AG09319 (cell line): ENCODE results near the gene TYW3.

Source experiments
- DNase-seq: peaks from one replicate; pipeline ENCODE4 v3.0.0-alpha.2; 2010; ENCODE audit warnings: low read depth; ENCODE audit errors: extremely low read depth
- TF ChIP-seq, protein P1 (sequence below): IDR thresholded peaks from 2 replicates; pipeline ENCODE4 v1.5.1; 2011; ENCODE audit warnings: low read depth, mild to moderate bottlenecking, inconsistent platforms, low read length, moderate library complexity

TYW3 gene

DNA sequence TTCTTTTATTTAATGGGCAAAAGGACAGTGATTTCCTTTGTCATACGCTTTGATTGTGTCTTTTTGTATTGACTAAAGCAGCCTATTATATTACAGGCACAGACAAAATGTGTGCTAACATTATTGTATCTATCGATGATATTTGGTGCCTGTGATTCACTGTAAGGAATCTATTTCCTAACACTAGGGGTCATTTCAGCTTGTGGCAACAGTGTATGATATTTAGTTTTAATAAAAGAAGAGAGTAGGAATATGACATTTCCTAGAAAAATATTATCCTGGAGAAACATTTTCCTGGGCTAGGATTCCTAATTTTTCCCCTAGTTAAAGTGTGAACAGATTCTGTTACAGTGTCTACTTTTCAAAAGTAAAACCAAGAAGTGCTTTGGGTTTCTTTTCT is 42.8 kb downstream of the TYW3 start:
- TF ChIP-seq, protein P1, sequence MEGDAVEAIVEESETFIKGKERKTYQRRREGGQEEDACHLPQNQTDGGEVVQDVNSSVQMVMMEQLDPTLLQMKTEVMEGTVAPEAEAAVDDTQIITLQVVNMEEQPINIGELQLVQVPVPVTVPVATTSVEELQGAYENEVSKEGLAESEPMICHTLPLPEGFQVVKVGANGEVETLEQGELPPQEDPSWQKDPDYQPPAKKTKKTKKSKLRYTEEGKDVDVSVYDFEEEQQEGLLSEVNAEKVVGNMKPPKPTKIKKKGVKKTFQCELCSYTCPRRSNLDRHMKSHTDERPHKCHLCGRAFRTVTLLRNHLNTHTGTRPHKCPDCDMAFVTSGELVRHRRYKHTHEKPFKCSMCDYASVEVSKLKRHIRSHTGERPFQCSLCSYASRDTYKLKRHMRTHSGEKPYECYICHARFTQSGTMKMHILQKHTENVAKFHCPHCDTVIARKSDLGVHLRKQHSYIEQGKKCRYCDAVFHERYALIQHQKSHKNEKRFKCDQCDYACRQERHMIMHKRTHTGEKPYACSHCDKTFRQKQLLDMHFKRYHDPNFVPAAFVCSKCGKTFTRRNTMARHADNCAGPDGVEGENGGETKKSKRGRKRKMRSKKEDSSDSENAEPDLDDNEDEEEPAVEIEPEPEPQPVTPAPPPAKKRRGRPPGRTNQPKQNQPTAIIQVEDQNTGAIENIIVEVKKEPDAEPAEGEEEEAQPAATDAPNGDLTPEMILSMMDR = peak; percentile 50

DNA sequence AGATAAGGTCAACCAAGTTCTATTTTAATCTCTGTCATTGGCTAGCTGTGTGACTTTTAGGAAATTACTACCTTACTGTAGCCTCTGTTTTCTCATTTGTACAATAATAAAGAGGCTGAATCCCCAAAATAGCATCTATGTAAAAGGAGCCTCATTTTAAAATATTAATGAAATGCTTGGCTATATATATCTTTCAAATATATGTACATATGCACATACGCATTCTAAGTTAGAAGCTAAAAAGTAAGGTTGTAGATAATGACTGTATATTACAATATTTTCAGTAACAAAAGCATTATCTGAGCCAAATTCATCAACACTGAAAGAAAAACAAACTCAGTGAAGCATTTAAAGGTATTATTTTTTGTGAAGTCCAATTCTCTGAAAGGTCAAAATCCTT is 44.6 kb downstream of the TYW3 start:
- no peak for DNase-seq
- TF ChIP-seq, protein P1 = no peak

More for the DNA sequence above, 42.8 kb downstream of the TYW3 start:
- no peak for DNase-seq

DNA sequence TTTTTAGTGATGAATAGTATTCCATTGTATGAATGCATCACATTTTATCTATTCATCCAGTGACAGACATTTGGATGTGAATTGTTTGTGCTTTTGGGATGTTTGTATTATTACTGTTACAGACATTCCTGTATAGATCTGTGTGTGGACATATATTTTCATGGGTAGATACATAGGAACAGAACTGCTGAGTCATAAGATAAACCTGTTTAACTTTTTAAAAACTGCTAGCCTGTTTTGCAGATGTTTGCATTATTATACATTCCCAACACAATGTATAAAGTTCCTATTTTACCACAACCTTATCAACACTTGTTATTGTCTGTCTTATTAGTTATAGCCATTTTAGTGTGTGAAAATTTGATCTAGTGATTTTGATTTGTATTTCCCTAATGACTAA is 46.8 kb downstream of the TYW3 start:
- DNase-seq = no peak
- TF ChIP-seq, protein P1 = no peak

DNA sequence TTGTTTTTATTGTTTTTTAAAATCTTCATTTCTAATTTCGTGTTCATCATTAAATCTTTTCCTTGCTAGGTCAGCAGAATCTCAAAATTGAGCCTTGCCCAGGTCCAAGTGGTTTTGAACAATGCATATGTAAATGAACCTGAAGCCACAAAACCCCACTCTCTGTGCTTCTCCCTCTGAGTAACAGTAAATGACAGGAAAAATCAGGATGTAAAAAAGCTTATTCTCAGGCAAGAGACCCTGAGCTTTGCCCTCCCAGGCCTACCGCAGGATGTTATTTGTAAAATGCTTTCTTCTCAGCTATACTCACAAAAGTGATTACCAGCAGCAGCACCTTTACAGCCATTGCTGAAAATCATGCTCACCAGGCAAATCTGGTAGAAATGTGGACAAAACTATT is 47.6 kb downstream of the TYW3 start:
- DNase-seq = no peak
- TF ChIP-seq, protein P1 = no peak

DNA sequence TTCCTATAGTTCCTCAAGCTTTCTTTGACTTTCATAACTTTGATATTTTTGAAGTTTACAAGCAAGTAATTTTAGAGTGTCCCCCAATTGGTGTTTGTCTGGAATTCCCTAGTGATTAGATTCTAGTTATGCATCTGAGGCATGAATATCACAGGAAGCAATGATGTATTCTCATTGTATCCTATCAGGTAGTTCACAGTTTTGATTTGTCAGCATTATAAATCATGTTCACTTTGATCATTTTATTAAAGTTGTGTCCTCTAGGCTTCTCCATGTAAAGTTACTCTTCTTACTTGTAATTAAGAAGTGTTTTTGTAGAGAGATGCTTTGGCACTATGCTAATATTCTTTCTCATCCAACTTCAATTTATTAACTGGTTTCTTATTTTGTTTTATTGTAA is 53.0 kb downstream of the TYW3 start:
- TF ChIP-seq, protein P1 = no peak
- no peak for DNase-seq

DNA sequence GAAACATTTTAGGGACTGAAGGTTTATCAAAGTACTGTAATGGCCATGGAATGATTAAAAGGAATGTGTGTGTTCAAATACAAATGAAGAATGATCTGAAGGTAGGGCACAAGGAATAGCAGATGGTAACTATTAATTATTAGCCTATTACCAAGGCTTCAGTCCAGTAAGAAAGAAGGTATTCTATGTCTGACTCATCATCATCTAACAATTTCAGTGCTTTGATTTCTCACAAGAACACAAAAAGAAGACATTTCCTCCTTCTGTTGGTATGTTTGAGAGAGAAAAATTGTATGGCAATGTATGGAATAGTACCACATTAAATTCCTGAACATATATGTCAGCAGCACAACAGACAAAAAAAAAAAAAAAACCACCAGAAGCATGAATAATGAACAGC is 57.5 kb downstream of the TYW3 start:
- DNase-seq = no peak
- TF ChIP-seq, protein P1 = no peak

DNA sequence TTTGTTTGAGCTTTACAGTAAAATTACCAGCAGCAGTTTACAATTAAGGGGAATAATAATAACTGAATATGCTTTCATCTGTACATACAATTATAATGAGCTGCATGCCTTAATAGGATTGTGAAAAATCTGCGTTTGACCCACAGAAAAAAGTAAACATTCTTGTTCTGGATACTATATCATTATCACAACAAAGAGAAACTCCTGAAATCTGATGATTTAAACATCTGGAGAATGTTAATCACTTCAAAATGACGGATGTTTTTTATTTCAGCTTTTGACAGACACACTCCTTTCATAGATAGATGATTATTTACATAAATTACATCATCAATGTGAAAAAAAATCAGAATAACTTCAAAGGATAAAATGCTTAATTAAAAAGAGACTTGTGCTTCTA is 58.5 kb downstream of the TYW3 start:
- TF ChIP-seq, protein P1 = no peak
- no peak for DNase-seq
